HG03064 (cell line): ENCODE results near the gene CCDC83.
"Not testable (repeated sequence)": the region's sequence is repeated elsewhere in the genome, so short reads cannot be mapped to it uniquely, and the experiment has no call there.

Experiments
- ATAC-seq: cut with Tn5 transposase; IDR thresholded peaks from one replicate; pipeline ENCODE4 v1.9.1; 2021; ENCODE audit warnings: low read depth; ENCODE audit not compliant: unreplicated experiment

CCDC83 gene

GRCh38 chr11:85939099-85940015 is 84.2 kb downstream of the CCDC83 start:
- no peak for ATAC-seq

GRCh38 chr11:85941380-85941973 is 86.3 kb downstream of the CCDC83 start:
- peak; percentile 56 for ATAC-seq

- ATAC-seq = no peak
Measured at GRCh38 chr11:85945296-85945695, 90.1 kb downstream of the CCDC83 start.

GRCh38 chr11:85945788-85946187 is 90.6 kb downstream of the CCDC83 start:
- ATAC-seq = no peak

GRCh38 chr11:85946221-85946620 is 91.0 kb downstream of the CCDC83 start:
- ATAC-seq = no peak

- no peak for ATAC-seq
Measured at GRCh38 chr11:85947431-85948272, 92.5 kb downstream of the CCDC83 start.

GRCh38 chr11:85948884-85949283 is 93.7 kb downstream of the CCDC83 start:
- no peak for ATAC-seq

GRCh38 chr11:85949798-85950197 is 94.6 kb downstream of the CCDC83 start:
- no peak for ATAC-seq

GRCh38 chr11:85950317-85951048 is 95.3 kb downstream of the CCDC83 start:
- no peak for ATAC-seq

- no peak for ATAC-seq
Measured at GRCh38 chr11:85951049-85951405, 95.8 kb downstream of the CCDC83 start.

GRCh38 chr11:85951428-85952107 is 96.4 kb downstream of the CCDC83 start:
- no peak for ATAC-seq

- ATAC-seq = not testable (repeated sequence)
Measured at GRCh38 chr11:85952108-85952485, 96.9 kb downstream of the CCDC83 start.

- ATAC-seq = no peak
Measured at GRCh38 chr11:85953491-85954143, 98.4 kb downstream of the CCDC83 start.

GRCh38 chr11:85955531-85955930 is 100.3 kb downstream of the CCDC83 start:
- ATAC-seq = no peak

- no peak for ATAC-seq
Measured at GRCh38 chr11:85960678-85961077, 105.5 kb downstream of the CCDC83 start.

- ATAC-seq = no peak
Measured at GRCh38 chr11:85961130-85961529, 105.9 kb downstream of the CCDC83 start.

GRCh38 chr11:85961930-85962363 is 106.8 kb downstream of the CCDC83 start:
- ATAC-seq = no peak

GRCh38 chr11:85965202-85965601 is 110.0 kb downstream of the CCDC83 start:
- ATAC-seq = no peak

GRCh38 chr11:85967457-85967856 is 112.3 kb downstream of the CCDC83 start:
- no peak for ATAC-seq
